Esophagus muscularis mucosa (tissue), 3 donors: ENCODE measurements around the gene SALL3.

Experiments
- CTCF ChIP-seq, 3 experiments: fragments of 200-600 bp in 2 of 3; fragments of 450-650 bp in 1 of 3; sonication (generic) in 2 of 3; IDR thresholded peaks; one replicate each; pipeline ENCODE4 v1.5.1; 2017 to 2019; ENCODE audit warnings: antibody characterized with exemption in 3 of 3, mild to moderate bottlenecking in 2 of 3, moderate library complexity in 1 of 3
- POLR2A ChIP-seq: fragments of 450-650 bp; IDR thresholded peaks from one replicate; pipeline ENCODE4 v1.6.1; 2017; ENCODE audit warnings: antibody characterized with exemption, moderate library complexity, mild to moderate bottlenecking, low read depth
- POLR2AphosphoS5 ChIP-seq, 2 donors: sonication (generic); formaldehyde crosslinking; IDR thresholded peaks; one replicate each; pipeline ENCODE4 v1.6.1; 2017; ENCODE audit warnings: antibody characterized with exemption in 2 of 2

GRCh38 chr18:78948221-78948620, 31.4 kb upstream of the SALL3 start:
- no peak for TF ChIP-seq CTCF (IDR thresholded peaks at IDR 0.05)
- no peak for TF ChIP-seq POLR2A
- TF ChIP-seq POLR2AphosphoS5 (IDR thresholded peaks at IDR 0.05): no peak
